Mammary epithelial cell (primary cell): ENCODE data around the gene ADGRV1.

Experiments
- EZH2 ChIP-seq: IDR thresholded peaks from 2 replicates; pipeline ENCODE4 v1.6.1; 2012; ENCODE audit warnings: low read length, inconsistent platforms, borderline replicate concordance
- TF ChIP-seq, protein P1 (sequence below), 2 donors: IDR thresholded peaks in 1 of 2; conservative IDR thresholded peaks in 1 of 2; 2 replicates each; pipeline ENCODE4 v1.5.1; 2011 to 2012; ENCODE audit warnings: inconsistent platforms in 2 of 2, low read length in 2 of 2, mild to moderate bottlenecking in 2 of 2, control low read depth in 1 of 2, low read depth in 1 of 2; ENCODE audit not compliant: insufficient read depth in 1 of 2; ENCODE audit errors: extremely low read depth in 1 of 2

DNA sequence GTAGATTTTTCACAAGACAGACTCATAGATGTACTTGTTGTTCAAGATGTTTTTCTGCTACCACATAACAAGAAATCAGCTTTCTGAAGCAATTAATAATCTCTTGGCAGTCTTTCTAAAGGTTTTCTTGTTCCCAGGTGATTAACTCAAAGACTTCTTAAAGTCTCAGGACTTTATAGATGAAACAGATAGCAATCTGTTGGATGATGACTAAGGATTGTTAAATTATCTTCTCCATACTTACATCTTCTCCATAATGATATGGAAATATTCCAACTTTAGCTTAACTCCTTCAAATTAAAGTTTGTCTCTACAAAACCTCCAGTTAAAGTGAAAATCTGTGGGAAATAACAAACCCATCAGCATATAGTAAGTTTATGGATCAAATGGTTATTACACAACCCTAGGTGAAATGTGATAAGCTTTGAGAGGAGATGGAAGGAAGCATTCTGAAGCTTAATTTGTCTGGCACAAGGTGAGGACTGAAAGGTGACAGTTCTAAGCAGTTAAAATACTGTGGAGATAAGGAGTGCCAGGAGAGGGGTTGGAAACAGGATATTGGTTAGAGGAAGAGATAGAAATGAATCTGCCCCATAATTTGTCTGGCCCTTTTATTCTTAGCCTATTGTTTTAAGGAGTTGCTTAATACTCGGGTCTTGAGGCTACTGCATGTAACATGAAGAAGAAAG lies 326.7 kb downstream of the ADGRV1 start:
- TF ChIP-seq, protein P1, sequence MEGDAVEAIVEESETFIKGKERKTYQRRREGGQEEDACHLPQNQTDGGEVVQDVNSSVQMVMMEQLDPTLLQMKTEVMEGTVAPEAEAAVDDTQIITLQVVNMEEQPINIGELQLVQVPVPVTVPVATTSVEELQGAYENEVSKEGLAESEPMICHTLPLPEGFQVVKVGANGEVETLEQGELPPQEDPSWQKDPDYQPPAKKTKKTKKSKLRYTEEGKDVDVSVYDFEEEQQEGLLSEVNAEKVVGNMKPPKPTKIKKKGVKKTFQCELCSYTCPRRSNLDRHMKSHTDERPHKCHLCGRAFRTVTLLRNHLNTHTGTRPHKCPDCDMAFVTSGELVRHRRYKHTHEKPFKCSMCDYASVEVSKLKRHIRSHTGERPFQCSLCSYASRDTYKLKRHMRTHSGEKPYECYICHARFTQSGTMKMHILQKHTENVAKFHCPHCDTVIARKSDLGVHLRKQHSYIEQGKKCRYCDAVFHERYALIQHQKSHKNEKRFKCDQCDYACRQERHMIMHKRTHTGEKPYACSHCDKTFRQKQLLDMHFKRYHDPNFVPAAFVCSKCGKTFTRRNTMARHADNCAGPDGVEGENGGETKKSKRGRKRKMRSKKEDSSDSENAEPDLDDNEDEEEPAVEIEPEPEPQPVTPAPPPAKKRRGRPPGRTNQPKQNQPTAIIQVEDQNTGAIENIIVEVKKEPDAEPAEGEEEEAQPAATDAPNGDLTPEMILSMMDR (conservative IDR thresholded peaks at IDR 0.05 in 1 of 2, IDR thresholded peaks at IDR 0.05 in 1 of 2; ENCODE audit: extremely low read depth in 1 of 2, insufficient read depth in 1 of 2, low read depth in 1 of 2, low read length in 2 of 2), result no peak
- TF ChIP-seq EZH2, result no peak
